K562 (cell line): ENCODE measurements around the gene UBE2N. TPM values are rescaled to one million over a fixed set of nuclear protein-coding genes. Genes with fewer than 3 reads are reported as not detected.

Experiments used
- ARID1B ChIP-seq: fragments of 450-650 bp; IDR thresholded peaks from 2 replicates; pipeline ENCODE4 v1.6.1; 2016; ENCODE audit warnings: antibody characterized with exemption, mild to moderate bottlenecking, inconsistent platforms
- CC2D1A ChIP-seq: fragments of 450-650 bp; IDR thresholded peaks from 2 replicates; pipeline ENCODE4 v1.6.1; 2017; ENCODE audit warnings: mild to moderate bottlenecking
- CHCHD3 ChIP-seq: fragments of 250-450 bp; sonication (Bioruptor Pico); IDR thresholded peaks from 2 replicates; pipeline ENCODE4 v2.1.2; 2022; ENCODE audit warnings: mild to moderate bottlenecking
- CTCF ChIP-seq, 3 experiments: IDR thresholded peaks in 2 of 3; conservative IDR thresholded peaks in 1 of 3; 2 replicates each; pipeline ENCODE4 v1.5.1; 2011 to 2012; ENCODE audit warnings: low read length in 3 of 3, mild to moderate bottlenecking in 3 of 3, control low read depth in 2 of 3, improper control_type of control experiment in 1 of 3, inconsistent platforms in 1 of 3, low read depth in 1 of 3, mixed read lengths in 1 of 3, moderate library complexity in 1 of 3; ENCODE audit not compliant: insufficient read depth in 2 of 3
- DPF2 ChIP-seq: fragments of 450-650 bp; IDR thresholded peaks from 2 replicates; pipeline ENCODE4 v1.6.1; 2016
- ESRRB ChIP-seq: fragments of 250-450 bp; sonication (Bioruptor Pico); IDR thresholded peaks from 2 replicates; pipeline ENCODE4 v1.5.0; 2020; ENCODE audit warnings: mild to moderate bottlenecking, moderate library complexity, borderline replicate concordance
- GTF2A2 ChIP-seq: IDR thresholded peaks from 2 replicates; pipeline ENCODE4 v1.6.1; 2016; ENCODE audit warnings: mild to moderate bottlenecking, missing genetic modification characterization, missing compliant biosample characterization
- HMBOX1 ChIP-seq: sonication (generic); IDR thresholded peaks from 2 replicates; pipeline ENCODE4 v1.6.1; 2016
- HNRNPLL ChIP-seq: fragments of 200-400 bp; formaldehyde crosslinking; IDR thresholded peaks from 2 replicates; pipeline ENCODE4 v1.6.1; 2017; ENCODE audit warnings: low read length, low read depth, mild to moderate bottlenecking; ENCODE audit not compliant: poor library complexity, severe bottlenecking
- KDM4B ChIP-seq, 2 experiments: fragments of 450-650 bp in 1 of 2; sonication (generic) in 1 of 2; IDR thresholded peaks; 2 replicates each; pipeline ENCODE4 v1.6.1; 2016 to 2017; ENCODE audit warnings: borderline replicate concordance in 2 of 2, antibody characterized with exemption in 1 of 2, low read depth in 1 of 2, mild to moderate bottlenecking in 1 of 2
- MYC ChIP-seq, 2 experiments: fragments of 250-450 bp in 1 of 2; sonication (Bioruptor Pico) in 1 of 2; IDR thresholded peaks; 2 replicates each; pipeline versions ENCODE4 v1.5.1 to v1.6.1; 2012 to 2021; ENCODE audit warnings: low read depth in 2 of 2, borderline replicate concordance in 1 of 2, improper control_type of control experiment in 1 of 2, low read length in 1 of 2, mild to moderate bottlenecking in 1 of 2, moderate library complexity in 1 of 2
- NCOA2 ChIP-seq, 2 experiments: fragments of 450-650 bp; IDR thresholded peaks; 2 replicates each; pipeline ENCODE4 v1.6.1; 2018; ENCODE audit warnings: mild to moderate bottlenecking in 2 of 2, moderate library complexity in 1 of 2; ENCODE audit not compliant: partially characterized antibody in 2 of 2
- NR4A1 ChIP-seq, 2 experiments: fragments of 250-450 bp in 1 of 2; fragments of 450-650 bp in 1 of 2; sonication (Bioruptor Pico) in 1 of 2; IDR thresholded peaks; 2 replicates each; pipeline versions ENCODE4 v1.4.0 to v1.6.1; 2016 to 2020; ENCODE audit warnings: mild to moderate bottlenecking in 2 of 2, missing compliant biosample characterization in 1 of 2, missing genetic modification characterization in 1 of 2, moderate library complexity in 1 of 2
- RBM14 ChIP-seq: fragments of 200-400 bp; formaldehyde crosslinking; IDR thresholded peaks from 2 replicates; pipeline ENCODE4 v1.6.1; 2018; ENCODE audit warnings: low read depth, mild to moderate bottlenecking, low read length, moderate library complexity, borderline replicate concordance; ENCODE audit not compliant: insufficient read depth
- RBM15 ChIP-seq: fragments of 200-400 bp; formaldehyde crosslinking; IDR thresholded peaks from 2 replicates; pipeline ENCODE4 v1.6.1; 2018; ENCODE audit warnings: mild to moderate bottlenecking, low read length, moderate library complexity; ENCODE audit not compliant: insufficient read depth
- TAF15 ChIP-seq: fragments of 200-400 bp; formaldehyde crosslinking; IDR thresholded peaks from 2 replicates; pipeline ENCODE4 v1.6.1; 2017; ENCODE audit warnings: mild to moderate bottlenecking, low read depth, low read length, moderate library complexity
- TCFL5 ChIP-seq: fragments of 250-450 bp; sonication (Bioruptor Pico); conservative IDR thresholded peaks from 2 replicates; pipeline ENCODE4 v1.6.1; 2021; ENCODE audit warnings: mild to moderate bottlenecking, moderate library complexity, matching md5 sums
- ZBTB33 ChIP-seq: sonication (generic); formaldehyde crosslinking; IDR thresholded peaks from 2 replicates; pipeline ENCODE4 v1.8.1; 2023; ENCODE audit warnings: mild to moderate bottlenecking, missing genetic modification reagents
- ZC3H11A ChIP-seq: IDR thresholded peaks from 2 replicates; pipeline ENCODE4 v1.6.1; 2012; ENCODE audit warnings: low read depth, low read length, improper control_type of control experiment
- ZNF41 ChIP-seq: fragments of 250-450 bp; sonication (Bioruptor Pico); conservative IDR thresholded peaks from 2 replicates; pipeline ENCODE4 v1.4.0; 2020; ENCODE audit warnings: mild to moderate bottlenecking
- ZNF699 ChIP-seq: fragments of 250-450 bp; sonication (Bioruptor Pico); IDR thresholded peaks from 2 replicates; pipeline ENCODE4 v1.8.0; 2021; ENCODE audit warnings: mild to moderate bottlenecking, moderate library complexity; ENCODE audit not compliant: insufficient replicate concordance
- ZNF717 ChIP-seq: fragments of 250-450 bp; sonication (Bioruptor Pico); IDR thresholded peaks from 2 replicates; pipeline ENCODE4 v1.5.0; 2021
- ZNF830 ChIP-seq: fragments of 250-450 bp; sonication (Bioruptor Pico); IDR thresholded peaks from 2 replicates; pipeline ENCODE4 v1.5.0; 2021; ENCODE audit warnings: mild to moderate bottlenecking
- polyA plus RNA-seq, 8 experiments: library from polyadenylated mRNA; depleted of rRNA in 4 of 8; stranded (reverse) in 5 of 8; unstranded in 3 of 8; fragments of >200 nt; fragmentation: Nextera tagmentation in 2 of 8; fragmentation: Illumina TruSeq in 1 of 8; extraction: Ambion mirVana in 2 of 8; extraction: Trizol in 1 of 8; gene quantifications; 2 replicates each; pipeline versions ENCODE4 v1.2.1 to v1.2.3, GENCODE V29; 2011 to 2014; ENCODE audit warnings: inconsistent platforms in 1 of 8, missing spikeins in 1 of 8
- total RNA-seq, 7 experiments: library from RNA; depleted of rRNA in 6 of 7; stranded (reverse); fragments of >200 nt in 6 of 7; fragmentation: Illumina TruSeq in 2 of 7; extraction: Trizol in 2 of 7; gene quantifications; 2 replicates each; pipeline versions ENCODE4 v1.2.1 to v1.2.3, GENCODE V29; 2011 to 2021; ENCODE audit warnings: low replicate concordance in 1 of 7

Gene UBE2N
- total and polyA plus RNA-seq, 9 of the 15 experiments (the other 6 are each of a cell fraction or from before 2014, with no cell fraction given): 189 to 826 (median 260) TPM

- TF ChIP-seq HMBOX1: no peak
- TF ChIP-seq RBM15: no peak
- no peak for TF ChIP-seq RBM14
- TF ChIP-seq GTF2A2 (tag): no peak
- no peak for TF ChIP-seq ZNF830 (CRISPR knock-in tag)
- TF ChIP-seq ARID1B: no peak
- no peak for TF ChIP-seq DPF2
- TF ChIP-seq NR4A1 (CRISPR knock-in tag; IDR thresholded peaks at IDR 0.05): no peak
- TF ChIP-seq NR4A1 (tag; IDR thresholded peaks at IDR 0.05): peak; percentile 30; the same call in 1 of the 2 replicates
- TF ChIP-seq TAF15: no peak
- no peak for TF ChIP-seq TCFL5 (CRISPR knock-in tag)
- no peak for TF ChIP-seq CC2D1A
- TF ChIP-seq MYC (IDR thresholded peaks at IDR 0.05; ENCODE audit: low read depth, low read length): peak; percentile 87
- no peak for TF ChIP-seq MYC (CRISPR knock-in tag; IDR thresholded peaks at IDR 0.05; ENCODE audit: borderline replicate concordance, low read depth)
- no peak for TF ChIP-seq ZNF699 (CRISPR knock-in tag)
- TF ChIP-seq ESRRB (CRISPR knock-in tag): no peak
- no peak for TF ChIP-seq CHCHD3 (CRISPR knock-in tag)
- no peak for TF ChIP-seq ZC3H11A
- TF ChIP-seq ZNF717 (CRISPR knock-in tag): no peak
- TF ChIP-seq ZBTB33: no peak; the same call in 1 of the 2 replicates
- TF ChIP-seq ZNF41: no peak
- 0 out of 6 replicates have a peak, but pooled peaks of 1 of the 3 experiments have one; percentile 11 for TF ChIP-seq CTCF (IDR thresholded peaks at IDR 0.05 in 2 of 3, conservative IDR thresholded peaks at IDR 0.05 in 1 of 3; ENCODE audit: insufficient read depth in 2 of 3, low read depth in 1 of 3, low read length in 3 of 3)
- TF ChIP-seq KDM4B (IDR thresholded peaks at IDR 0.05; ENCODE audit: borderline replicate concordance in 2 of 2, low read depth in 1 of 2): peak in 1 of 2 experiments; percentile 86; a peak in 2 of 4 replicates
- no peak for TF ChIP-seq NCOA2 (IDR thresholded peaks at IDR 0.05; ENCODE audit: partially characterized antibody in 2 of 2)
- peak; percentile 7 for TF ChIP-seq HNRNPLL
These were observed at the start of gene UBE2N (continued) for GRCh38 chr12:93441617-93442410.
